Gastroesophageal sphincter (tissue), 3 donors: ENCODE data around the gene LIN7C.

Experiments
- CTCF ChIP-seq, 4 experiments: fragments of 200-600 bp in 2 of 4; fragments of 450-650 bp in 2 of 4; sonication (generic) in 1 of 4; IDR thresholded peaks; one replicate each; pipeline ENCODE4 v1.5.1; 2017 to 2019; ENCODE audit warnings: antibody characterized with exemption in 4 of 4, mild to moderate bottlenecking in 2 of 4, moderate library complexity in 2 of 4
- POLR2A ChIP-seq, 2 donors: fragments of 450-650 bp; IDR thresholded peaks; one replicate each; pipeline ENCODE4 v1.6.1; 2017; ENCODE audit warnings: antibody characterized with exemption in 2 of 2, mild to moderate bottlenecking in 2 of 2, moderate library complexity in 1 of 2

- no peak for TF ChIP-seq CTCF (IDR thresholded peaks at IDR 0.05)
- no peak for TF ChIP-seq POLR2A (IDR thresholded peaks at IDR 0.05)
These were observed 55.2 kb downstream of the LIN7C start for GRCh38 chr11:27451244-27451965.
